Activated CD8-positive, alpha-beta T cell treated with anti-CD3 and anti-CD28 coated beads for 36 hours (primary cell): ENCODE results near the gene OSBPL5. TPM values are rescaled to one million over a fixed set of nuclear protein-coding genes. Genes with fewer than 3 reads are reported as not detected.

ENCODE experiments used
- ATAC-seq: fragments of 200-7000 bp; cut with Tn5 transposase; one replicate; pipeline ENCODE4 v1.10.0; 2021; ENCODE audit warnings: mild to moderate bottlenecking, moderate library complexity
- CTCF ChIA-PET: fragments of 350-600 bp; sonication (Branson Sonifier 250); formaldehyde crosslinking; loops from one replicate; lab custom pipeline; 2021; ENCODE audit warnings: antibody characterized with exemption; lab: Charles Lee
- POLR2A ChIA-PET: fragments of 350-600 bp; sonication (Branson Sonifier 250); formaldehyde crosslinking; loops from one replicate; lab custom pipeline; 2021; ENCODE audit warnings: antibody characterized with exemption; lab: Charles Lee
- DNase-seq: peaks from one replicate; pipeline ENCODE4 v3.0.0-alpha.2; 2020
- H3K27ac Mint-ChIP-seq: one replicate; pipeline ENCODE4 v1.8.0; 2021; ENCODE audit warnings: mild to moderate bottlenecking, mixed read lengths
- H3K27me3 Mint-ChIP-seq: one replicate; pipeline ENCODE4 v1.8.0; 2021; ENCODE audit warnings: mixed read lengths
- H3K36me3 Mint-ChIP-seq: one replicate; pipeline ENCODE4 v1.8.0; 2021; ENCODE audit warnings: low read depth, mixed read lengths
- H3K4me1 Mint-ChIP-seq: one replicate; pipeline ENCODE4 v1.8.0; 2021; ENCODE audit warnings: low read depth, mixed read lengths
- H3K4me3 Mint-ChIP-seq: one replicate; pipeline ENCODE4 v1.8.0; 2021; ENCODE audit warnings: mild to moderate bottlenecking, moderate library complexity, mixed read lengths
- H3K9me3 Mint-ChIP-seq: one replicate; pipeline ENCODE4 v1.8.0; 2021; ENCODE audit warnings: mixed read lengths
- CTCF ChIP-seq: fragments of 200-600 bp; IDR thresholded peaks from one replicate; pipeline ENCODE4 v1.8.0; 2022; ENCODE audit warnings: antibody characterized with exemption, mild to moderate bottlenecking
- intact Hi-C: fragments of 100-400 bp; cut with micrococcal nuclease; formaldehyde crosslinking; loops from one replicate; pipeline ENCODE4 v1.10.0; 2022
- total RNA-seq, 2 experiments: library from RNA; stranded (reverse); gene quantifications; one replicate each; pipeline ENCODE4 v1.2.3, GENCODE V29; 2021

Gene OSBPL5
- total RNA-seq, 2 experiments from 2014 or later, result 4.8 to 5.9 TPM

GRCh38 chr11:3127706-3128355 lies 37.3 kb downstream of the OSBPL5 start:
- ChIA-PET CTCF (interaction anchor here (1.3 kb wide), 1 partner anchor 17 kb away, joined by 4 read pairs; no protein-coding TSS in a partner anchor), POLR2A (no interaction called here)
- intact Hi-C loops, result no loop called here
- Mint-ChIP-seq H3K27me3 (no peaks in the 10 kb centered on the region), H3K9me3 (no peaks in the 10 kb centered on the region), H3K4me3 (no peak overlapping the region), H3K4me1 (no peaks in the 10 kb centered on the region), H3K27ac (no peak overlapping the region), H3K36me3 (no peaks in the 10 kb centered on the region)
- TF ChIP-seq CTCF, result no peak
- DNase-seq (no peak), ATAC-seq (no peak)

- ChIA-PET POLR2A (no interaction called here), CTCF (interaction anchor here (1.3 kb wide), 1 partner anchor 17 kb away, joined by 4 read pairs; no protein-coding TSS in a partner anchor)
- Mint-ChIP-seq H3K4me3 (no peak overlapping the region), H3K36me3 (no peaks in the 10 kb centered on the region), H3K9me3 (no peaks in the 10 kb centered on the region), H3K27me3 (no peaks in the 10 kb centered on the region), H3K27ac (no peak overlapping the region), H3K4me1 (no peaks in the 10 kb centered on the region)
- intact Hi-C loops, result no loop called here
- DNase-seq, result no peak
- no peak for TF ChIP-seq CTCF
- ATAC-seq, result no peak
Observed at GRCh38 chr11:3126901-3127691, 38.0 kb downstream of the OSBPL5 start.

GRCh38 chr11:3126207-3126865 lies 38.8 kb downstream of the OSBPL5 start:
- ChIA-PET CTCF (interaction anchor here (0.8 kb wide), 1 partner anchor 8 kb away, joined by 3 read pairs; no protein-coding TSS in a partner anchor), POLR2A (no interaction called here)
- Mint-ChIP-seq H3K4me3 (no peak overlapping the region), H3K9me3 (no peaks in the 10 kb centered on the region), H3K27ac (no peak overlapping the region), H3K4me1 (no peaks in the 10 kb centered on the region), H3K27me3 (no peaks in the 10 kb centered on the region), H3K36me3 (no peaks in the 10 kb centered on the region)
- ATAC-seq, result no peak
- DNase-seq, result no peak
- TF ChIP-seq CTCF, result no peak
- intact Hi-C loops, result no loop called here

GRCh38 chr11:3124821-3125220 lies 40.3 kb downstream of the OSBPL5 start:
- Mint-ChIP-seq H3K36me3 (no peaks in the 10 kb centered on the region), H3K9me3 (no peaks in the 10 kb centered on the region), H3K4me3 (no peak overlapping the region), H3K27me3 (no peaks in the 10 kb centered on the region), H3K4me1 (no peaks in the 10 kb centered on the region), H3K27ac (no peak overlapping the region)
- no peak for TF ChIP-seq CTCF
- POLR2A ChIA-PET, result no interaction called here
- DNase-seq (no peak), ATAC-seq (no peak)
- intact Hi-C loops, result no loop called here
- CTCF ChIA-PET, result interaction anchor here (0.8 kb wide), 1 partner anchor 14 kb away, joined by 3 read pairs; no protein-coding TSS in a partner anchor
